OCI-LY7 (cell line): Measurements from ENCODE around the gene SLC22A1. TPM values are rescaled to one million over a fixed set of nuclear protein-coding genes. Genes with fewer than 3 reads are reported as not detected.

Experiments used
- BruUV-seq: library from RNA; stranded (reverse); fragments of 400-500 nt; replicated peaks from 2 replicates; lab custom pipeline; 2021; lab: Mats Ljungman, UMichigan
- CTCF ChIA-PET: fragments of 300-600 bp; sonication (Branson Sonifier 250); formaldehyde crosslinking; loops from one replicate; lab custom pipeline; 2022; ENCODE audit warnings: antibody characterized with exemption; ENCODE audit not compliant: unreplicated experiment; lab: Charles Lee
- POLR2A ChIA-PET: fragments of 300-600 bp; sonication (Branson Sonifier 250); formaldehyde crosslinking; loops from one replicate; lab custom pipeline; 2022; ENCODE audit warnings: antibody characterized with exemption; lab: Charles Lee
- DNase-seq: peaks from one replicate; pipeline ENCODE4 v3.0.0-alpha.2; 2015; ENCODE audit warnings: low spot score
- H2AFZ ChIP-seq: fragments of 200-600 bp; sonication (generic), shearing (Covaris generic); 2 replicates; pipeline ENCODE4 v1.6.1; 2014; ENCODE audit warnings: mild to moderate bottlenecking, antibody characterized with exemption, low read length, moderate library complexity
- H3K27ac ChIP-seq: fragments of 200-600 bp; sonication (generic); 2 replicates; pipeline ENCODE4 v1.5.1; 2014; ENCODE audit warnings: mixed run types, low read depth, mild to moderate bottlenecking, moderate library complexity, low read length, inconsistent platforms; ENCODE audit not compliant: poor library complexity, severe bottlenecking
- H3K36me3 ChIP-seq: fragments of 200-600 bp; sonication (generic); 2 replicates; pipeline ENCODE4 v1.6.1; 2014; ENCODE audit warnings: mild to moderate bottlenecking, antibody characterized with exemption, low read length, moderate library complexity, mixed read lengths; ENCODE audit not compliant: insufficient read depth
- H3K4me1 ChIP-seq: fragments of 200-600 bp; sonication (generic); 2 replicates; pipeline ENCODE4 v1.5.1; 2014; ENCODE audit warnings: mild to moderate bottlenecking, low read length; ENCODE audit not compliant: insufficient read depth, poor library complexity, severe bottlenecking
- H3K4me2 ChIP-seq: fragments of 200-600 bp; sonication (generic); 2 replicates; pipeline ENCODE4 v1.6.1; 2014; ENCODE audit warnings: mild to moderate bottlenecking, low read length
- H3K4me3 ChIP-seq: fragments of 200-600 bp; sonication (generic); 2 replicates; pipeline ENCODE4 v1.5.1; 2014; ENCODE audit warnings: mild to moderate bottlenecking, low read depth, low read length; ENCODE audit not compliant: poor library complexity, severe bottlenecking
- H3K79me2 ChIP-seq: fragments of 200-600 bp; sonication (generic); 2 replicates; pipeline ENCODE4 v1.6.1; 2016; ENCODE audit warnings: low read depth, mild to moderate bottlenecking, low read length, moderate library complexity, mixed read lengths; ENCODE audit not compliant: insufficient read depth
- H3K9me2 ChIP-seq: fragments of 200-600 bp; sonication (generic); 2 replicates; pipeline ENCODE4 v1.6.1; 2016; ENCODE audit warnings: mild to moderate bottlenecking, low read length, mixed read lengths; ENCODE audit not compliant: insufficient read depth
- H3K9me3 ChIP-seq: fragments of 200-600 bp; sonication (generic); 2 replicates; pipeline ENCODE4 v1.6.1; 2014; ENCODE audit warnings: mild to moderate bottlenecking, mixed run types, low read length, mixed read lengths
- H4K20me1 ChIP-seq: fragments of 200-600 bp; sonication (generic); 2 replicates; pipeline ENCODE4 v1.6.1; 2014; ENCODE audit warnings: mild to moderate bottlenecking, antibody characterized with exemption, low read length, moderate library complexity, mixed read lengths; ENCODE audit not compliant: insufficient read depth
- EZH2phosphoT487 ChIP-seq: fragments of 200-600 bp; sonication (generic); IDR thresholded peaks from 2 replicates; pipeline ENCODE4 v1.6.1; 2018; ENCODE audit warnings: low read depth, borderline replicate concordance, mild to moderate bottlenecking, mixed run types, antibody characterized with exemption, low read length, moderate library complexity, mixed read lengths
- intact Hi-C: fragments of 100-400 bp; cut with micrococcal nuclease; formaldehyde crosslinking; loops from one replicate; pipeline ENCODE4 v1.10.0; 2022; ENCODE audit not compliant: unreplicated experiment
- total RNA-seq, 2 experiments: library from RNA; depleted of rRNA in 1 of 2; stranded (reverse); fragments of >200 nt in 1 of 2; shearing (Covaris generic) in 1 of 2; gene quantifications; 2 replicates each; pipeline ENCODE4 v1.2.3, GENCODE V29; 2014 to 2022
- TF ChIP-seq, protein P1 (sequence below): fragments of 200-600 bp; sonication (generic); conservative IDR thresholded peaks from 2 replicates; pipeline ENCODE4 v1.5.1; 2014; ENCODE audit warnings: mild to moderate bottlenecking, antibody characterized with exemption, low read length, moderate library complexity, mixed read lengths

SLC22A1 gene
- total RNA-seq, 2 experiments from 2014 or later, result not detected

DNA sequence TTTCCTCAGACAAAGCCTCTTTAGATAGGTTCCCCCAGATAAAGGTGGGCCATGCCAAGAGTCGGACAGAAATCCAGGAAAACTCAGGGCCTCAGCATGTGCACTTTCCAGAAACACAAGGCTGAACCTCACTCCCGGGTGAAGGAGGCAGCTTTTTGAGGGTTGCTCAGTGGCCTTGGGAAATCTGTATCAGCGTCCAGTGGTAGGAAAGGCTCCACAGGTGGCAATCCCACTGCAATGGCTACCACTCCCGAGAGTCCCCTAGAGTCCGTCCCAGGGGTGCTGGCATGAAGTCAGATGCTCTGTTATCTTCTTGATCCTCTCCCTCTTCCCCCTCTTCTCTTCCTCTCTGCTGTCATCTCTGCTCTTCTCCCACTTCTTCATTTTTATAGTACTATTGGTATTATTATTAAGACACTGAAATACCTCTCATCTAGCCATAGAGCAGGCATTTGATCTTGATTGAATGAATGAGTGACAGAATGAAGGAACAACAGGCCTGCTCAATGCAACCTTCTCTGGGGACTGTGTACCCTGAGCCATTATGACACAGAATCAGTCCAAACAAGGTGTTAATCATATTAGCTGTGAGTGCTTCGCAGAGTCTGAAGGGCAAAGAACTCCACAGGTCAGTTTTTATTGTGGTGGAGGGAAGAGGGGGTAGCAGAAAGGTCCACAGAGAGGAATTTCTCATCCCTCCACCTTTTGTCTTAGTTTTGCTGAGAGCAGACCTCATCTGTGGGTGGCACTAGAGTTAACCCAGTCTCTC, 13.3 kb downstream of the SLC22A1 start:
- Histone ChIP-seq H3K4me3 (no peak overlapping the region), H3K9me2 (no peaks in the 10 kb centered on the region), H3K4me2 (no peak overlapping the region), H3K36me3 (no peaks in the 10 kb centered on the region), H2AFZ (no peak overlapping the region), H4K20me1 (no peaks in the 10 kb centered on the region), H3K27ac (no peak overlapping the region), H3K79me2 (no peaks in the 10 kb centered on the region), H3K9me3 (no peaks in the 10 kb centered on the region), H3K4me1 (no peaks in the 10 kb centered on the region)
- no TSS peak for BruUV-seq
- intact Hi-C loops, result loop anchor here (5.0 kb wide), 1 partner anchor 397 kb away; no protein-coding TSS in a partner anchor
- no peak for DNase-seq
- TF ChIP-seq, protein P1, sequence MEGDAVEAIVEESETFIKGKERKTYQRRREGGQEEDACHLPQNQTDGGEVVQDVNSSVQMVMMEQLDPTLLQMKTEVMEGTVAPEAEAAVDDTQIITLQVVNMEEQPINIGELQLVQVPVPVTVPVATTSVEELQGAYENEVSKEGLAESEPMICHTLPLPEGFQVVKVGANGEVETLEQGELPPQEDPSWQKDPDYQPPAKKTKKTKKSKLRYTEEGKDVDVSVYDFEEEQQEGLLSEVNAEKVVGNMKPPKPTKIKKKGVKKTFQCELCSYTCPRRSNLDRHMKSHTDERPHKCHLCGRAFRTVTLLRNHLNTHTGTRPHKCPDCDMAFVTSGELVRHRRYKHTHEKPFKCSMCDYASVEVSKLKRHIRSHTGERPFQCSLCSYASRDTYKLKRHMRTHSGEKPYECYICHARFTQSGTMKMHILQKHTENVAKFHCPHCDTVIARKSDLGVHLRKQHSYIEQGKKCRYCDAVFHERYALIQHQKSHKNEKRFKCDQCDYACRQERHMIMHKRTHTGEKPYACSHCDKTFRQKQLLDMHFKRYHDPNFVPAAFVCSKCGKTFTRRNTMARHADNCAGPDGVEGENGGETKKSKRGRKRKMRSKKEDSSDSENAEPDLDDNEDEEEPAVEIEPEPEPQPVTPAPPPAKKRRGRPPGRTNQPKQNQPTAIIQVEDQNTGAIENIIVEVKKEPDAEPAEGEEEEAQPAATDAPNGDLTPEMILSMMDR, result no peak
- TF ChIP-seq EZH2phosphoT487, result no peak
- ChIA-PET POLR2A (no interaction called here), CTCF (no interaction called here)

DNA sequence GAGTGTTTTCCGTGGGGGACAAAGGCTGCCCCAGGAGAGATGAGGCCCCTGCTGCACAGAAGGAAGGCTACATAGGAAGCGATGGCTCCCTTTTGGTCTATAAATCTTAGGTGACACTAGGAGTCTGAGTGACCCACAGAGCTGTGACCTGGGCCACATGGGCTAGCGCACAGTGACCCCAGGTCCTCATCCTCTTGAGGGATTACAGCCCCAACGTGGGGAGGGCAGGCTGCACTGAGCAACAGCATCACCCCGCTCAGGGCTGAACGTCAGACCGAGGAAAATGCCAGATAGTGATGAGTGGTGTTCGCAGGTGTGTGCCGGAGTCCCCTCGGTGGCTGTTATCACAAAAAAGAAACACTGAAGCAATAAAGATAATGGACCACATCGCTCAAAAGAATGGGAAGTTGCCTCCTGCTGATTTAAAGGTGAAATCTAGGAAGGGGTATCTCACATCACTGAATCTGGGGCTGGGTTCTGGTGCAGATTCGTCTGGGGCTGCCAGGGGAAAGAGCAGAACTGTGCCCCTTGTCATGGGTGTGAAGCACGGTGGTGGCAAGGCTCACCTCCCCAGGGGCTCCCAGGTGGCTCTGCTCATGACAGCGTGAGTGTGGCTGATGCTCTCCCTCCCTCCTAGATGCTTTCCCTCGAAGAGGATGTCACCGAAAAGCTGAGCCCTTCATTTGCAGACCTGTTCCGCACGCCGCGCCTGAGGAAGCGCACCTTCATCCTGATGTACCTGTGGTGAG, 14.5 kb downstream of the SLC22A1 start:
- POLR2A ChIA-PET, result no interaction called here
- no peaks in the 10 kb centered on the region for H3K9me3 ChIP-seq
- no peaks in the 10 kb centered on the region for H3K79me2 ChIP-seq
- TF ChIP-seq, protein P1, result no peak
- CTCF ChIA-PET, result no interaction called here
- H3K4me1 ChIP-seq, result no peaks in the 10 kb centered on the region
- intact Hi-C loops, result loop anchor here (5.0 kb wide), 1 partner anchor 396 kb away; no protein-coding TSS in a partner anchor
- H3K27ac ChIP-seq, result no peak overlapping the region
- H3K4me2 ChIP-seq, result no peak overlapping the region
- H3K4me3 ChIP-seq, result no peak overlapping the region
- H2AFZ ChIP-seq, result no peak overlapping the region
- BruUV-seq, result no TSS peak
- no peaks in the 10 kb centered on the region for H4K20me1 ChIP-seq
- no peaks in the 10 kb centered on the region for H3K36me3 ChIP-seq
- DNase-seq, result no peak
- no peaks in the 10 kb centered on the region for H3K9me2 ChIP-seq
